HFFc6 (cell line): Measurements from ENCODE around the gene AUH. TPM values are rescaled to one million over a fixed set of nuclear protein-coding genes. Genes with fewer than 3 reads are reported as not detected.

Experiments used
- DNase-seq: peaks from one replicate; pipeline ENCODE4 v3.0.0-alpha.2; 2018
- H3K27ac Mint-ChIP-seq: 2 replicates; pipeline ENCODE4 v1.8.0; 2020; ENCODE audit warnings: mild to moderate bottlenecking, mixed read lengths
- H3K27me3 Mint-ChIP-seq: 2 replicates; pipeline ENCODE4 v1.8.0; 2021; ENCODE audit warnings: mild to moderate bottlenecking, moderate library complexity, mixed read lengths; ENCODE audit not compliant: insufficient read depth
- H3K36me3 Mint-ChIP-seq: 2 replicates; pipeline ENCODE4 v1.8.0; 2021; ENCODE audit warnings: low read depth, mixed read lengths
- H3K4me1 Mint-ChIP-seq: 2 replicates; pipeline ENCODE4 v1.8.0; 2020; ENCODE audit warnings: low read depth, mixed read lengths
- H3K4me3 Mint-ChIP-seq: 2 replicates; pipeline ENCODE4 v1.8.0; 2020; ENCODE audit warnings: mild to moderate bottlenecking, moderate library complexity, mixed read lengths
- H3K9me3 Mint-ChIP-seq: 2 replicates; pipeline ENCODE4 v1.8.0; 2020; ENCODE audit warnings: mild to moderate bottlenecking, mixed read lengths
- total RNA-seq, 6 experiments: library from RNA; stranded (reverse); fragmentation: NEBNext Ultra II Directional; extraction: Animal tissue kit (Norgen Biotek cat#: 25700); gene quantifications; 2 replicates in 1 of 6; 3 replicates in 5 of 6; pipeline ENCODE4 v1.2.3, GENCODE V29; 2021
- TF ChIP-seq, protein P1 (sequence below): fragments of 200-600 bp; sonication (generic); IDR thresholded peaks from 2 replicates; pipeline ENCODE4 v1.5.0; 2021; ENCODE audit warnings: antibody characterized with exemption, mild to moderate bottlenecking

AUH gene
- total RNA-seq, 6 experiments from 2014 or later = 9.8 to 11.3 (median 10.6) TPM

DNA sequence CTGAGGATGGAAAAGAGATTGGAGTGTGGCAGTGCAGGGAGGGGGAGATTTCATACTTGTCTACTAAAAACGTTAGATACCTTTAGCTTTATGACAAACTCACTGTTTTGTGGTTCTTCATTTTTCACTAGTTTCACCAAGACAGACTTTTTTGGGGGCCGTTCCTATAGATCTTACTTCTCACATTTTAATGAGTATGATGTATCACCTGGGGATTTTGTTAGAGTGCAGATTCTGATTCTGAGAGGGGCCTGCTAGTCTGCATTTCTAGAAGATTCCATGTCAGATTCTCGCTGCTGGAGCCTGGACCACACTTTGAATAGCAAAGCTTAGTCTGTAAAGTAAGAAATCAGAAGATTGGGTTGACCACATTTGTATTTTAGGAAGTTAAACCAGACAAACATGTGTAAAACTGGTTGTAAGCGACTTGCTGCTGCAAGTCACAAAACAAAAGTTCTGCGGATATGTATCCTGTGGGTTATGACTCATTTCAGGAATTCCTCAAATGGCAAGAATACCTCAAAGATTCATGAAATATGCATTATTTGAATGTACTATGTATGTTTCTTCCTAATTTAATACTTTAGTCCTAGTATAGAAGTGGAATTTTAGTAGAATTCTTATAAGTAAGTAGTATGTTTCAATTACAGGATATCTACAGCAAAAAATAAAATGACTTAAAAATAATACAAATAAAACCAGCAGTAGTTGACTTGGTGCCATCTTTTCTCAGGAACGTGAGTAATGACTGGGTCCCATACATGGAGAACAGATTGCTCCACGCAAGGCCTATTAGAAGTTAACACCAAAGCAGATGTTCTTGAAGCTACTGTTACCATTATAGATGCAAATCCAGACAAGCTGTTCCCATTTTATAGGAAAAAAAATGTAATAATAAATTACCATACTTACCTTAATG, 34.1 kb upstream of the AUH start:
- peak overlapping the region; percentile 72 for H3K27ac Mint-ChIP-seq
- H3K4me1 Mint-ChIP-seq = peaks cover 46% of the 10 kb centered on the region
- H3K36me3 Mint-ChIP-seq = no peaks in the 10 kb centered on the region
- no peaks in the 10 kb centered on the region; the same call in 1 of the 2 replicates for H3K27me3 Mint-ChIP-seq
- no peaks in the 10 kb centered on the region for H3K9me3 Mint-ChIP-seq
- TF ChIP-seq, protein P1, sequence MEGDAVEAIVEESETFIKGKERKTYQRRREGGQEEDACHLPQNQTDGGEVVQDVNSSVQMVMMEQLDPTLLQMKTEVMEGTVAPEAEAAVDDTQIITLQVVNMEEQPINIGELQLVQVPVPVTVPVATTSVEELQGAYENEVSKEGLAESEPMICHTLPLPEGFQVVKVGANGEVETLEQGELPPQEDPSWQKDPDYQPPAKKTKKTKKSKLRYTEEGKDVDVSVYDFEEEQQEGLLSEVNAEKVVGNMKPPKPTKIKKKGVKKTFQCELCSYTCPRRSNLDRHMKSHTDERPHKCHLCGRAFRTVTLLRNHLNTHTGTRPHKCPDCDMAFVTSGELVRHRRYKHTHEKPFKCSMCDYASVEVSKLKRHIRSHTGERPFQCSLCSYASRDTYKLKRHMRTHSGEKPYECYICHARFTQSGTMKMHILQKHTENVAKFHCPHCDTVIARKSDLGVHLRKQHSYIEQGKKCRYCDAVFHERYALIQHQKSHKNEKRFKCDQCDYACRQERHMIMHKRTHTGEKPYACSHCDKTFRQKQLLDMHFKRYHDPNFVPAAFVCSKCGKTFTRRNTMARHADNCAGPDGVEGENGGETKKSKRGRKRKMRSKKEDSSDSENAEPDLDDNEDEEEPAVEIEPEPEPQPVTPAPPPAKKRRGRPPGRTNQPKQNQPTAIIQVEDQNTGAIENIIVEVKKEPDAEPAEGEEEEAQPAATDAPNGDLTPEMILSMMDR = no peak
- peak overlapping the region; percentile 48 for H3K4me3 Mint-ChIP-seq
- DNase-seq = peak; percentile 75

DNA sequence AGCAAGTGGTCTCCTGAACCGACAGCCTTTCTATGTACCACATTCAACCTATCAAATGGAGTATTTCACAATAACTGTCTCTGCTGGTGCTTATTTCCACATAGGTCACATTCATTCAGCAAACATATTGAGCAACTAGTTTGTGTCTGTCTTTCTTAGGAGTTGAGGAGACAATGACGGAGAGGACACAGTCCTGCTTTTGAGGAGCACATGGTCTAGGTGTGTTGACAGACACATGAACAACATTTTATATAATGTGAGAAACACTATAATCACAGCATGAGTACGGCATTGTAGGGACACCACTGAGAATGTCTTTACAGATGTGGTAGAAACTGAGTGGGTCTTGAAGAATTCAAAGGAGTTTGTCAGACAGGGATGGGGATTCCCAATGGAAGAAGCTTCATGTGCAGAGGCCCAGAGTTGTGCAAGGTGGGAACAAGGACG, 33.4 kb upstream of the AUH start:
- Mint-ChIP-seq H3K27ac (peak overlapping the region; percentile 72), H3K27me3 (no peaks in the 10 kb centered on the region; the same call in 1 of the 2 replicates), H3K36me3 (no peaks in the 10 kb centered on the region), H3K9me3 (no peaks in the 10 kb centered on the region), H3K4me1 (peaks cover 48% of the 10 kb centered on the region), H3K4me3 (peak overlapping the region; percentile 48)
- TF ChIP-seq, protein P1 = no peak
- peak; percentile 14 for DNase-seq

DNA sequence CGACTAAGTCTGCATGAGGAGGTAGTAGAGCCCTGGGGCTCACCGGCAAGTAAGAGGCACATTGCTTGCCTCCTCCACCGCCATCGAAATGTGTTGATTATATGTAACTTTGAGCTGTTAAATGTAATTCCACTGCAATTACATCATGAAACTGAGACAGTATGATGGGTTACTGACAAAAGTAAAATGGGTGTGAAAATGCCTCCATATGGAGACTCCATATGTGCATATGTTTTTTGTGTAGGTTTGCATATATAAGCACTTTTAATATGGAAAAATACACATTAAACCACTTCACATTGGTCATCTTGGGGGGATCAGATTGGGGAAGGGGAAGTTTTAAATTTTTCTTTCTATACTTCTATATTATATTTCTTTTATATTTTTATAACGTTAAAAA, 32.1 kb upstream of the AUH start:
- Mint-ChIP-seq H3K9me3 (no peaks in the 10 kb centered on the region), H3K27ac (no peak overlapping the region), H3K4me3 (no peak overlapping the region), H3K4me1 (peaks cover 48% of the 10 kb centered on the region), H3K27me3 (no peaks in the 10 kb centered on the region; the same call in 1 of the 2 replicates), H3K36me3 (no peaks in the 10 kb centered on the region)
- DNase-seq = no peak
- TF ChIP-seq, protein P1 = no peak

DNA sequence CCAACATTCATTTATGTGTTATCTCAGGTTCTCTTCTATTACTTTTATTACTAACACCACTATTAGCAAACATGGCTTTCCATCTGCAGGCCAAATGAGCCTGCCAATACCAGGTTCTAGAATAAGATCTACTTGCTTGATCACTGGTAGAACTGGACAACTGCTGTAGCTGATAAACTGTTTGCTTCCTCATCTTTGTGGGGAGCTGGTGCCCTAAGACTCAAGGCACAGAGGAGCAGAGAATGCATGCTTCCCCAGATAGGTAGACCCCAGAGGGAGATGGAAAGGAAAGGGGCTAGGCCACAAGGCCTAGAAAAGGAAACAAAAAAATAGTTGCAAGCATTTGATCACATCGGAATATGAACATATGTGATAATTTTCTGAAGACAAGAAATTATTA, 30.7 kb upstream of the AUH start:
- Mint-ChIP-seq H3K4me3 (no peak overlapping the region), H3K36me3 (no peaks in the 10 kb centered on the region), H3K9me3 (no peaks in the 10 kb centered on the region), H3K27ac (no peak overlapping the region), H3K27me3 (no peaks in the 10 kb centered on the region), H3K4me1 (peaks cover 48% of the 10 kb centered on the region)
- TF ChIP-seq, protein P1 = no peak
- DNase-seq = no peak

DNA sequence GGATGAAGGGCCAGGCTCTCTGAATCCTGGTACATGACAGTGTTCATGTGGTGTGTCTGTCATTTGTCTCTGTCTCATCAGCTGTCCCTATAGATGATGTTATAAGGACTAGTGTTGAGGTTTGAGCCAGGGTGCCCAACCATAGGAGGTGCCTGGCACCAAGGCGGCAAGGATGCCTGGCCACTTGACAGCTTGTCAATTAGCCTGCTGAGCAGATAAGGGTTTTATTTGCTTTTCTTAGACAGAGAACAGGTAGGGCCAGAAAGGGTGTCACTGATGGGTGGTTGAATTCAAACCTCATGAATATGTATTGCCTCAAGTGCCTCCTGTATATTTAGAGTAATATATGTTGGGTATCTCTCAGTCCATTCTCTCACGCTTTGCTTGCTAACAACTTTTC, 30.1 kb upstream of the AUH start:
- TF ChIP-seq, protein P1 = no peak
- H3K4me1 Mint-ChIP-seq = peaks cover 43% of the 10 kb centered on the region
- peak overlapping the region; percentile 50 for H3K27ac Mint-ChIP-seq
- DNase-seq = no peak
- no peaks in the 10 kb centered on the region for H3K36me3 Mint-ChIP-seq
- H3K4me3 Mint-ChIP-seq = no peak overlapping the region
- H3K9me3 Mint-ChIP-seq = no peaks in the 10 kb centered on the region
- no peaks in the 10 kb centered on the region for H3K27me3 Mint-ChIP-seq
